DMS53 treated with DMSO at 0.1 percent for 48 hours (cell line): ENCODE measurements around the gene SLC5A1.

Source experiments
- DNase-seq: peaks from one replicate; lab custom pipeline; 2025; ENCODE audit not compliant: unreplicated experiment; lab: John Stamatoyannopoulos, UW

Gene SLC5A1

GRCh38 chr22:32050678-32051515, 7.8 kb downstream of the SLC5A1 start:
- peak; percentile 34 for DNase-seq

GRCh38 chr22:32052244-32052643, 9.2 kb downstream of the SLC5A1 start:
- DNase-seq: no peak

- no peak for DNase-seq
Measured at GRCh38 chr22:32052936-32053791, 10.1 kb downstream of the SLC5A1 start.

GRCh38 chr22:32055069-32055468, 12.0 kb downstream of the SLC5A1 start:
- DNase-seq: no peak

GRCh38 chr22:32058656-32059260, 15.7 kb downstream of the SLC5A1 start:
- DNase-seq: no peak

GRCh38 chr22:32059426-32059825, 16.4 kb downstream of the SLC5A1 start:
- DNase-seq: no peak

GRCh38 chr22:32063701-32064100, 20.6 kb downstream of the SLC5A1 start:
- no peak for DNase-seq

GRCh38 chr22:32066820-32067219, 23.8 kb downstream of the SLC5A1 start:
- no peak for DNase-seq

GRCh38 chr22:32067613-32068012, 24.6 kb downstream of the SLC5A1 start:
- no peak for DNase-seq

GRCh38 chr22:32069579-32070372, 26.7 kb downstream of the SLC5A1 start:
- no peak for DNase-seq

GRCh38 chr22:32073262-32073661, 30.2 kb downstream of the SLC5A1 start:
- no peak for DNase-seq

GRCh38 chr22:32073823-32074380, 30.8 kb downstream of the SLC5A1 start:
- DNase-seq: no peak

- no peak for DNase-seq
Measured at GRCh38 chr22:32075997-32076760, 33.1 kb downstream of the SLC5A1 start.

- DNase-seq: no peak
Measured at GRCh38 chr22:32076761-32077084, 33.7 kb downstream of the SLC5A1 start.

- no peak for DNase-seq
Measured at GRCh38 chr22:32077151-32077550, 34.1 kb downstream of the SLC5A1 start.

- DNase-seq: no peak
Measured at GRCh38 chr22:32079130-32080089, 36.3 kb downstream of the SLC5A1 start.

- peak; percentile 6 for DNase-seq
Measured at GRCh38 chr22:32080904-32081303, 37.8 kb downstream of the SLC5A1 start.

GRCh38 chr22:32082331-32082730, 39.3 kb downstream of the SLC5A1 start:
- no peak for DNase-seq

- DNase-seq: no peak
Measured at GRCh38 chr22:32083000-32083399, 39.9 kb downstream of the SLC5A1 start.
